HepG2 (cell line): ENCODE data around the gene AKT3.

ENCODE experiments used
- CTCF ChIP-seq: sonication (generic); formaldehyde crosslinking; IDR thresholded peaks from 2 replicates; pipeline ENCODE4 v1.5.0; 2020; ENCODE audit warnings: mild to moderate bottlenecking, missing genetic modification reagents, moderate library complexity
- MAFG ChIP-seq: sonication (generic); formaldehyde crosslinking; IDR thresholded peaks from 2 replicates; pipeline ENCODE4 v1.5.1; 2020; ENCODE audit warnings: mild to moderate bottlenecking, missing genetic modification reagents
- MTF2 ChIP-seq: sonication (generic); formaldehyde crosslinking; IDR thresholded peaks from 2 replicates; pipeline ENCODE4 v1.5.0; 2020; ENCODE audit warnings: missing genetic modification reagents, borderline replicate concordance
- MYC ChIP-seq: sonication (generic); formaldehyde crosslinking; IDR thresholded peaks from 2 replicates; pipeline ENCODE4 v1.9.0; 2021; ENCODE audit warnings: missing genetic modification reagents, borderline replicate concordance
- ZBTB43 ChIP-seq: sonication (generic); formaldehyde crosslinking; conservative IDR thresholded peaks from 2 replicates; pipeline ENCODE4 v1.4.0; 2020; ENCODE audit warnings: missing genetic modification reagents
- ZBTB7A ChIP-seq: sonication (generic); formaldehyde crosslinking; IDR thresholded peaks from 2 replicates; pipeline ENCODE4 v1.8.0; 2022; ENCODE audit warnings: mild to moderate bottlenecking, missing genetic modification reagents
- ZFX ChIP-seq: sonication (generic); formaldehyde crosslinking; IDR thresholded peaks from 2 replicates; pipeline ENCODE4 v1.4.0; 2020; ENCODE audit warnings: mild to moderate bottlenecking, low read depth, missing genetic modification reagents, moderate library complexity
- ZNF431 ChIP-seq: sonication (generic); formaldehyde crosslinking; IDR thresholded peaks from 2 replicates; pipeline ENCODE4 v1.9.0; 2022; ENCODE audit warnings: missing genetic modification reagents, low read depth, mild to moderate bottlenecking, borderline replicate concordance
- TF ChIP-seq, protein P1 (sequence below): sonication (generic); formaldehyde crosslinking; IDR thresholded peaks from 2 replicates; pipeline ENCODE4 v1.5.0; 2020; ENCODE audit warnings: missing genetic modification reagents

DNA sequence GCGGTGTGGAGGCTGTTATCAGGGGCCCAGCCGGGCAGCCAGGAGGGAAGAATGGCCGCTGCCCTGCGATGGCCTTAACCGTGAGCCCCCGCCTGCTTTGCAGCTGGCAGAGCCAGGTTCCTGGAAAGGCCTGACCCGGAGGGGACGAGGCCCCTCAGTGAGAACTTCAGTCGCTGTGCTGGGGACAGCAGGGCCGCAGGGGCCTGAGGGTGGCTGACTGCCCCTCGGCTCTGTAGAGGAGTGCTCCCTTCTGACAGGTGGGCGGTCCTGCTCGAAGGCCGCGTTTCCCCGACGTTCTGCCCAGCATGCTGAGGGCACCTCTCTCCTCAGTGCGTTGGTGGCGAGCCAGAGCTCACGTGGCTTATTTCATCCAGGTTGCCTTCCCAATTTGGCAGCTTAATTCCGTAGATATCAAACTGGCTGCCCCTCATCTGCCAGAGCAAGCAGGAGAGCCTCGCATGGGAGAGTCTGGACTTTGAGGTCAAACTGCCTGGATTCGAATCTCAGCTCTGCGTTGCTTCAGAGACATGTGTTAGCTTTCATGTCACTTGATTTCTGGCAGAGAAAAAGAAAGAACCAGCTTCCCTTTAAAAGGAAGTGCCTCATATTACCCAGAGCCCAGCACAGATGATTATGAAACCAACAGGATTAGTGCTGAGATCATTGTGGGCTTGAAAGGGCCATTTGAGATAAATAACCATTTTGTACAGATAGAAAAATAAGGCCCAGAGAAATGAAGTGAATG, 354.4 kb downstream of the AKT3 start:
- TF ChIP-seq MTF2 (CRISPR knock-in tag) (no peak), MAFG (CRISPR knock-in tag) (no peak), ZNF431 (CRISPR knock-in tag) (no peak), ZBTB7A (CRISPR knock-in tag) (no peak), CTCF (CRISPR knock-in tag) (no peak), ZBTB43 (CRISPR knock-in tag) (no peak), MYC (CRISPR knock-in tag) (no peak), ZFX (CRISPR knock-in tag) (no peak)
- TF ChIP-seq, protein P1, sequence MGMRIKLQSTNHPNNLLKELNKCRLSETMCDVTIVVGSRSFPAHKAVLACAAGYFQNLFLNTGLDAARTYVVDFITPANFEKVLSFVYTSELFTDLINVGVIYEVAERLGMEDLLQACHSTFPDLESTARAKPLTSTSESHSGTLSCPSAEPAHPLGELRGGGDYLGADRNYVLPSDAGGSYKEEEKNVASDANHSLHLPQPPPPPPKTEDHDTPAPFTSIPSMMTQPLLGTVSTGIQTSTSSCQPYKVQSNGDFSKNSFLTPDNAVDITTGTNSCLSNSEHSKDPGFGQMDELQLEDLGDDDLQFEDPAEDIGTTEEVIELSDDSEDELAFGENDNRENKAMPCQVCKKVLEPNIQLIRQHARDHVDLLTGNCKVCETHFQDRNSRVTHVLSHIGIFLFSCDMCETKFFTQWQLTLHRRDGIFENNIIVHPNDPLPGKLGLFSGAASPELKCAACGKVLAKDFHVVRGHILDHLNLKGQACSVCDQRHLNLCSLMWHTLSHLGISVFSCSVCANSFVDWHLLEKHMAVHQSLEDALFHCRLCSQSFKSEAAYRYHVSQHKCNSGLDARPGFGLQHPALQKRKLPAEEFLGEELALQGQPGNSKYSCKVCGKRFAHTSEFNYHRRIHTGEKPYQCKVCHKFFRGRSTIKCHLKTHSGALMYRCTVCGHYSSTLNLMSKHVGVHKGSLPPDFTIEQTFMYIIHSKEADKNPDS (CRISPR knock-in tag): no peak
